HL-60 (cell line): ENCODE data around the gene KRTAP10-11.

Experiments used
- CTCF ChIP-seq: IDR thresholded peaks from one replicate; pipeline ENCODE4 v1.5.1; 2011; ENCODE audit warnings: low read length, control low read depth, inconsistent platforms; ENCODE audit not compliant: insufficient read depth
- POLR2AphosphoS5 ChIP-seq: IDR thresholded peaks from 2 replicates; pipeline ENCODE4 v1.6.1; 2012; ENCODE audit warnings: low read depth

DNA sequence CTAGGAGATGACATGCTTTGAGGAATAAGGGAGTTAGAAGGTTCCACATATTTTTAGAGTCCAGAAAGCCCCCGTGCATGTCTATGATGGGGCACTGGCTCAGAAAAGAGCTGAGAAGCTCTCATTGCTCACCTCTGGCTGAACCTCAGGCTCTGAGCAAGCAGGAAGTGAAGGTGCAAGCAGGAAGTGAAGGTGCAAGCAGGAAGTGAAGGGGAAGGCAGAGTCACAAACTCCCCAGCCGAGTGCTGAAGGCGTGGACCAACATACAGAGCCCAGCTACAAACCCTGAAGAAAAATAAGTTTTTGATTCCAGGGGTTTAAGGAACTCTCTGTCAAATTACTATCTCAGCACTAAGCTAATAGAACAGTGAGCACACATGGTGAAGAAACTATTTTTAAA is 27.3 kb upstream of the KRTAP10-11 start:
- no peak for TF ChIP-seq POLR2AphosphoS5
- TF ChIP-seq CTCF = no peak
